Mesodermal cell (in vitro differentiated cells): ENCODE measurements around the gene TMEM119.

Experiments used
- H3K27ac ChIP-seq: 2 replicates; pipeline ENCODE4 v1.7.0; 2013; ENCODE audit warnings: mild to moderate bottlenecking, low read depth, low read length, moderate library complexity; ENCODE audit not compliant: severe bottlenecking
- H3K36me3 ChIP-seq: 2 replicates; pipeline ENCODE4 v1.7.1; 2013; ENCODE audit warnings: mild to moderate bottlenecking, low read length, moderate library complexity; ENCODE audit not compliant: control insufficient read depth, insufficient read depth
- H3K4me1 ChIP-seq: one replicate; pipeline ENCODE4 v1.7.1; 2013; ENCODE audit warnings: mild to moderate bottlenecking, low read length; ENCODE audit not compliant: insufficient read depth, control insufficient read depth, poor library complexity, severe bottlenecking
- H3K4me3 ChIP-seq: 2 replicates; pipeline ENCODE4 v1.7.0; 2013; ENCODE audit warnings: low read length, control low read depth, mild to moderate bottlenecking; ENCODE audit not compliant: insufficient read depth, poor library complexity, severe bottlenecking; ENCODE audit errors: extremely low read depth
- H3K9me3 ChIP-seq: 2 replicates; pipeline ENCODE4 v1.7.1; 2013; ENCODE audit warnings: mild to moderate bottlenecking, low read length, moderate library complexity; ENCODE audit not compliant: control insufficient read depth
- WGBS, 2 experiments: methylation state at CpG; one replicate each; pipeline ENCODE4 v1.1.5; 2013; ENCODE audit warnings: missing lambda C conversion rate in 2 of 2; ENCODE audit not compliant: insufficient coverage in 2 of 2; 5-methylcytosine and 5-hydroxymethylcytosine counted together

TMEM119 gene

DNA sequence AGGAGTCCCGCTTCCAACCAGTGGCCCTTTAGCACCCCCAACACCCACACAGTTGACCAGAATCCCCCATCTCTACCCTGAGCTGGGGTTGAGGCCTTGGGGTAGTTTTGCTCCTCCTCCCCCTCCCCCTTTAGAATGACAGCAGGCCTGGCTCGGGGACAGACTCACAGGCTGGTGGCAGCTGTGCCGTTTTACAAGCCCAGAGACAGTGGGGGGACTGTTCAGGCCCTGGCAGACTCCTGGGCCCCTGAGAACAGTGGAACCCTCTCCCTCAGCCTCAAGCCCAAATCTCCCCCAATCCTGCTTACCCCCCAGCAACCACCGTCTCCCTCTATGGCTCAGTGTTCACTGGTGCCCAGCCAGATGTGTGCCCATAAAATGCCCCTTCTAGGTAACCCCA is 10.1 kb downstream of the TMEM119 start:
- WGBS, 2 experiments, result 65 to 100% methylated on average over 1 to 3 of the region's 4 CpGs
- H3K4me1 ChIP-seq, result peaks cover 15% of the 10 kb centered on the region
- H3K27ac ChIP-seq, result no peak overlapping the region
- H3K4me3 ChIP-seq, result no peak overlapping the region
- no peaks in the 10 kb centered on the region for H3K36me3 ChIP-seq
- no peaks in the 10 kb centered on the region for H3K9me3 ChIP-seq

DNA sequence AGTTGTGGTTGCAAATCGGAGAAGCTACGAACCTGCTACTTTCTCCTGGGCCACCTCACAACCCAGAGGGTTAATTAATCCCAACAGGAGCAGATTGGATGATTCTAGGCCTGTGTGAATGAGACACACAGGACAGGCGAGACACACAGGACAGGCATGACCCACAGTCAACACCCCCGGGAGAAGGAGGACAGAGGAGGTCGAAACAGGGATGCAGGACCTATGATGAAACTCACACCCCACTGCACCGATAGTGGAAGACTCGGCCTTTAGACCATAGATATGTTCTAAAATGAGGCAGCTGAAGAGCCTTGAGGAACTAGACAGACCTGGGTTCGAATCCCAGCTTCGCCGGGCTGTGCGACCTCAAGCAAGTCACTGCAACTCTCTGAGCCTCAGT is 11.6 kb downstream of the TMEM119 start:
- peaks cover 22% of the 10 kb centered on the region for H3K4me1 ChIP-seq
- no peaks in the 10 kb centered on the region for H3K36me3 ChIP-seq
- H3K9me3 ChIP-seq, result no peaks in the 10 kb centered on the region
- 90 to 95% methylated on average over 9 of the region's 11 CpGs for WGBS, 2 experiments
- H3K4me3 ChIP-seq, result no peak overlapping the region
- H3K27ac ChIP-seq, result no peak overlapping the region

DNA sequence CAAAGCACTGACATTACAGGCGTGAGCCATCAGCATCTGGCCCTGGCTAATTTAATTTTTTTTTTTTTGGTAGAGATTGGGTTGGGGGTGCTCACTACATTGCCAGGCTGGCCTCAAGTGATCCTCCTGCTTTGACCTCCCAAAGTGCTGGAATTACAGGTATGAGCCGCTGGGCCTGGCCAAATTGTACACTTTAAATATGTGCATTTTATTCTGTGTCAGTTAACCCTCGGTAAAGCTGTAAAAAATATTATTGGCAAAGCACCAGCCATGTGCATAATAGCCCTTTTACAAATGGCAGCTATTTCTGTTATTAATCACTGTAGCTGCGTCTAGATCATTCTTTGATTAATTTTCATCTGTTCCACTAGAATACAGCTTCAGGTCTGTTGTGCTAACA is 12.0 kb downstream of the TMEM119 start:
- Histone ChIP-seq H3K9me3 (no peaks in the 10 kb centered on the region), H3K36me3 (no peaks in the 10 kb centered on the region), H3K4me3 (no peak overlapping the region), H3K27ac (no peak overlapping the region), H3K4me1 (peaks cover 22% of the 10 kb centered on the region)
- WGBS, 2 experiments, result 82 to 86% methylated on average over 2 to 3 of the region's 4 CpGs

DNA sequence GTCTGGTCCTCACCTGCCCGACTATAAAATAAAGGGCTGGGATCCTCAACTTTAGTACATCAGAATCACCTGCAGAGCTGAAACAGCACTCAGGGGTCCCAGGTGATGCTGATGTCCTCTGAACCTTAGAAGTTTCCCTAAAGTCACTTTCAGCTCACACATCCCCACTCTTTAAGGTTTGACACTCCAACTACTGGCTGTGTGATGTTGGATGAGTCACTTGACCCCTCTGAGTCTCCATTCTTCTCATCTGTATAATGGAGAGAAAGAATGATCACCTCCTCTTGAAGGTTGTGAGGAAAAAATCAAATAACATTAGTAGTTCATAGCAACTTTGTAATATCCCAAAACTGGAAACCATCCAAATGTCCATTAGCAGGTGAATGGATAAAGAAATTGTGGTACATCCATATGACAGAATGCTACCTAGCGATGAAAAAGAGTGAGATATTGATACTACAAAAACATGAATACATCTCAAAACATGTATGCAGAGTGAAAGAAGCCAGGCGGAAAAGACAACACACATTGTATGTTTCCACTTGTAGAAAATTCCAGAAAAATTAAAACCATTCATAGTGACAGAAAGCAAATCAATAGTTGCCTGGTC is 13.3 kb downstream of the TMEM119 start:
- WGBS, 2 experiments, result 88 to 89% methylated on average over 1 of the region's 3 CpGs
- no peak overlapping the region for H3K4me3 ChIP-seq
- H3K4me1 ChIP-seq, result peaks cover 21% of the 10 kb centered on the region
- H3K27ac ChIP-seq, result no peak overlapping the region
- H3K36me3 ChIP-seq, result no peaks in the 10 kb centered on the region
- no peaks in the 10 kb centered on the region for H3K9me3 ChIP-seq

DNA sequence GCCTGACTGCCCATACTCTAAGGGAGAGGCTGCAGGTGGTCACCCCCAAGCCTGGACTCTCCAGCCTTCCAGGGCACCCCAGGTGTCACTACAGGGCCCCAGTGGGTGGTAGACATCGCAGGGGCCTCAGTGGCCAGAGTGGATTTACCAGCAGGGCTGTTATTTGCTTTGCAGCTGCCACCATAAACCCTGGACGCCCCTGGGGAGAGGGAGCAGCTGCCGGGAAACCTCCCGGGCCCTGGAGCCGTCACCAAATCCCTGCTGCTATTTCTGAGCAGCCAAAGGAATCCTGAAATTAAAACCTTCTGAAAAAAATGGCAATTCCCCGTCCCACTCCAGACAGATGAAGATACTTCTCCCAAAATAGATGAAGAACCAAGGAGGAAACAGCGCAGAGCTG is 13.9 kb downstream of the TMEM119 start:
- peaks cover 19% of the 10 kb centered on the region for H3K4me1 ChIP-seq
- 79 to 88% methylated on average over 5 to 7 of the region's 7 CpGs for WGBS, 2 experiments
- no peak overlapping the region for H3K27ac ChIP-seq
- H3K36me3 ChIP-seq, result no peaks in the 10 kb centered on the region
- no peaks in the 10 kb centered on the region for H3K9me3 ChIP-seq
- no peak overlapping the region for H3K4me3 ChIP-seq

DNA sequence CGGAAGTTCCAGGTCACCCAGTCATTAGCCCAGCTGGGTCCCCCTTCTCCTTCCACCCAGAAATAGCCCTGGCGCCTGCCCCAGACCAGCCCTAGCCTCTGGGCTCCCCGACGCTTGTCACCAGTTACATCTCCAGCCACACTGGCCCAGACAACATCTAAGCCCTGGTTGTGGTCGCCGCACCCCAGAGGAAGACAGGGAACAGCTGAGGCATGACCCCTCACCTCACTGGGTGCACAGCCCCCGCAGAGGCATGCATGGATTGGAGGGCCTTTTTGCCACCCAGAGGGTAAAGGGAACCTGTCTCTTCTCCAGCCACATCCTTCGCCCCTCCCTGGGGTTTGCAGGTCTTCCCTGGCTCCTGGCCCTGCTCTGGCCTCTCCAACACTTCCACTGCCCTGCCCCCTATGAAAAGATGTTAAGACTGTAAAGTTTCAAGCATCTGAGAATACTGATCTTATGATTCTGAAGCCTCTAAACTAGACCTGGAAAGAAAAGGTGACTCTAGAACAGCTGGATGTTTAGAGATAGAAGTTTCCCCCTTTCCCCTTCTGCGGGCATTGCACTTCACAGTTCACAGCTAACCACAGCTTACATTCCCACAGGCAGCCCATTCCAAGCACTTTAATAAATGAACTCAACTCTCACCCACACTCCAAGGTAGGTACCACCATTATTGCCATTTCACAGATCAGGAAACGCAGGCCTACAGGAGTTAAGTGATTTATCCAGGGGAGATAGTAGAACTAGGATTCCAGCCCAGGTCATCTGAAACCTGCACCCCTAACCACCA is 14.7 kb downstream of the TMEM119 start:
- Histone ChIP-seq H3K36me3 (no peaks in the 10 kb centered on the region), H3K4me3 (no peak overlapping the region), H3K27ac (no peak overlapping the region), H3K9me3 (no peaks in the 10 kb centered on the region), H3K4me1 (peaks cover 19% of the 10 kb centered on the region)
- 88 to 92% methylated on average over 4 to 6 of the region's 10 CpGs for WGBS, 2 experiments

DNA sequence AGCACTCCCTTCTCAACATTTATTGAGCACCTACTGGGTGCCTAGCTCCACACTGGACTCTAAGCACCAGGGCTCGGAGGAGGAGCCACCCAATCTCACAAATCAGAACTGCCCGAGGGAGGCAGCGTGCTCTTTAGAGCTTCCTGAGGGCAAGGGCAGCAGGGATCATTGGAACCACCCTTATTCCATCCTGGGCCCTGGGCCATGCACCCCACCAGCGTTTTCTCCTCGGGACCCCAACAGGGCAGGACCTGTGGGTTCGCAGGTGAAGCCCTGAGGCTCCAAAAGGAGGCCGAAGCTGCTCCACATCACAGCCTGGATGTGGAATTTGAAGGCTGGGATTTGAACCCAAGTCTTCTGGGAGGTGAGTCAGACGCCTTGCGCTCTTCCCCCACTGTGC is 15.4 kb downstream of the TMEM119 start:
- H3K36me3 ChIP-seq, result no peaks in the 10 kb centered on the region
- H3K9me3 ChIP-seq, result no peaks in the 10 kb centered on the region
- H3K27ac ChIP-seq, result no peak overlapping the region
- WGBS, 2 experiments, result 90 to 94% methylated on average over 7 to 9 of the region's 9 CpGs
- no peak overlapping the region for H3K4me3 ChIP-seq
- peaks cover 19% of the 10 kb centered on the region for H3K4me1 ChIP-seq

DNA sequence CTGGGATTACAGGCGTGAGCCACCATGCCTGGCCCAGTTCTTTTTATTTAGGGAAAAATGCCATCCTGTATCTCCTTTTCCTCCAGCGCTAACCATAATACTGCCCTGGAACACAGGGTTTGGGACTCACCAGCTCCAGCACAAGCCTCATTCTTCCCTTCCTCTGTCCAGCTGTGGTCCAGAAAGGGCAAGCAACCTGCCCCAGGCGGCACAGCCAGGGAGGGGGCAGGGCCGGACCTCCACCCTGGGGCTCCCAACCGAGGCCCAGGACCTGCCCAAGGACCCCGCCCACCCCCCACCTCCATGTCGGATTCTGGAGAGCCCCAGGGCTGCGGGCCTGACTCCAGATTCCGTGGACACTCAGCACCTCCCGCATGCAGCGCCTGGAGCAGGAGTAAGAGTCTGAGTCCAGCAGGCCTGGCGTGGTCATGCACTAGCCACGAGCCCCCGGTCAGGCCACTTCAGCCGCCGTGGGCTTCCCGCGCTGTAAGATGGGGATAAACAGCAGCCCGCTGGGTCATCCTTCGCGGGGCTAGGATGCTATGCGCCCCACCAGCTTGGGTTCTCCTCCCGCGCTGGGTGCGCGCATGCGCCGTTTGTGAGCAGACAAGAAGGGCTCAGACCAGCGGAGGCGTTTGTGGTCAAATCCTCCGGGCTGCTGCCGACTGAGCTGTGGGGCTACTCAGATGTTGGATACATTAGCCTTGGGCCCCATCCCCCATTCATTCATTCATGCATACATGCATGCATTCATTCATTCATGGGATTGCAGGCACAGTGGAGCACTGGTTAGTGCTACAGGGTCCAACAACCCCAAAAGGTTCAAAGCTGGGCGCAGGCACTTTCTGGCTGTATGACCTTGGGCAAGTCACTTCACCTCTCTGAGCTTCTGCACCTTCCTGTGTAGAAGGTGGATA is 16.3 kb downstream of the TMEM119 start:
- no peaks in the 10 kb centered on the region for H3K9me3 ChIP-seq
- no peak overlapping the region for H3K4me3 ChIP-seq
- H3K36me3 ChIP-seq, result no peaks in the 10 kb centered on the region
- H3K27ac ChIP-seq, result peak overlapping the region; percentile 62
- 93 to 96% methylated on average over 26 to 33 of the region's 33 CpGs for WGBS, 2 experiments
- peaks cover 19% of the 10 kb centered on the region for H3K4me1 ChIP-seq

DNA sequence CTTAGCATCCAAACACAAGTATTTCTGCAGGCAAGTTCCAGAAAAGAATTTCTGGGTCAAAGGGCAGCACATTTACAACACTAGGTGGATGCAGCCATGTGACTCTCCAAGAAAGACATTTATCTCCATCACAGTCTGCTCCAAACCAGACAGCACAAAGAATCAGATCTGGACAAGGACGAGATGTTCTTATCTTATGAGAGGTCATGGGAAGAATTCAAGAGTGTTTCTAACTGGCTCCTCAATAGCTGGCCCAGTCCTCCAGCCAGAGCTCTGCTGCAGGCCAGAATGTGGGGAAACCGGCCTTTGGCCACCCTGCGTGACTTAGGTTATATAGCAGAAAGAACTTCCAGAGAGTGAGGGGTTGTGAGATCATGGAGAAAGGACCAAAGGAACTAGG is 17.4 kb downstream of the TMEM119 start:
- Histone ChIP-seq H3K27ac (peak overlapping the region; percentile 62), H3K9me3 (no peaks in the 10 kb centered on the region), H3K4me3 (no peak overlapping the region), H3K4me1 (peaks cover 19% of the 10 kb centered on the region), H3K36me3 (no peaks in the 10 kb centered on the region)
- WGBS, 2 experiments, result 44 to 63% methylated on average over 2 to 3 of the region's 3 CpGs

DNA sequence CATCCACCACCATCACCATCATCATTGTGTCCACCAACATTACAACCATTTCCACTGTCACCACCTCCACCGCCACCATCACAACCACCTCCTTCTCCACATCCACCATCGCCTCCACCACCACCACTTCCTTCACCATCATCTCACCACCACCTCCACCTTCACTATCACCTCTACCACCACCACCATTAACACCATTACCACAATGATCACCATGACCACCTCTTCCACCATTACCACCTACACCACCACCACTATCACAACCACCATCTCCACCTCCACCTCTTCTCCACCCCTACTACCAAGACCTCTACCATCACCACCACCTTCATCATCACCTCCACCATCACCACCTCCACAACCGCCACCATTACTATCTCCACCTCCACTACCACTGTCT is 19.1 kb downstream of the TMEM119 start:
- WGBS, 2 experiments, result 89 to 92% methylated on average over 2 to 3 of the region's 3 CpGs
- Histone ChIP-seq H3K36me3 (no peaks in the 10 kb centered on the region), H3K9me3 (no peaks in the 10 kb centered on the region), H3K4me1 (peaks cover 18% of the 10 kb centered on the region), H3K27ac (no peak overlapping the region), H3K4me3 (no peak overlapping the region)
